Activated CD4-positive, alpha-beta T cell treated with anti-CD3 and anti-CD28 coated beads, Interleukin-2, amount 50 U/mL, for 1 hour (primary cell): ENCODE measurements around the gene PALMD.

Experiments
- DNase-seq: peaks from one replicate; pipeline ENCODE4 v3.0.0-alpha.2; 2020

The PALMD gene

DNA sequence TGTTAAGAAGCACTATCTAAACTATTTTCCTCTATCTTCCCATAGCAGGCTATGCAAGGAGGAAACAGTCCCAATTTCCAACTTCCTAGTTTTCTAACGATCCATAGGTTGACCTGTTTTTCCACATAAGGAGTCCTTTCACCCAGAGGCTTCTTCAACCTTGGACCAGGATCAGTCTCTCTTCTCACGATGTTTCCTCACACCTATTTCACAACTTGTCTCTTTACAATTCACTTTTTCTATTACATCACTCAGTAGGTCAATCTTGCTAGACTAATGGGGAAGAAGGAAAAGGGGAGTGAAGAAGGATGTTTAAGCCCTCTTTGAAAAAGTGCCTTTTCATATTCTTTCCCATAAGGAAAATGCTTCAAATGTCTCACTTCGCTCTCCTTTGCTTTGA is 15.9 kb downstream of the PALMD start:
- DNase-seq: no peak

DNA sequence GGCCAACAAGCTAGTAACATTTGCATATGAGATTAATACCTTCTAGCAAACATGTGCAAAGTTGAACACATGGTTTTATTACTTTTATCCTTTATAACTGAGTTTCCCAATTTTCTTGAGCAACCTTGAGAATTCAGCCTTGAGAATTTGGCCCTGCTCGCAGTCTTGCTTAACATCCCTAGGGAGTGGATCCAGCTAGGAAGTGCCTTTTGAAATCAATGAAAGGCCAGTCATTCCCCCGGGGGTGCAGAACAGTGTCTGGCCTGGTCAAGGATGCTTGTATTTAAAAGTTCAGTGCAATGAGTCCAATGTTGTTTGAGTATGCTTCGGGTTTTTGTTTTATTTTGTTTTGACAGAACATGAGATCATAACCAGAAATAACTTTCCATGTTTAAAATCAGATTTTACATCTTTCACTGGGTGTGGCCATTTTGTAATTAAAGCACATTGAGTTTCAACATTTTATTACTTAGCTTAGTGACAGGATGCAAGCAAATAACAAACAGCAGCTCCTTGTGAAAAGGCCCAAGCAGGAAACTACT is 16.7 kb downstream of the PALMD start:
- DNase-seq: no peak

DNA sequence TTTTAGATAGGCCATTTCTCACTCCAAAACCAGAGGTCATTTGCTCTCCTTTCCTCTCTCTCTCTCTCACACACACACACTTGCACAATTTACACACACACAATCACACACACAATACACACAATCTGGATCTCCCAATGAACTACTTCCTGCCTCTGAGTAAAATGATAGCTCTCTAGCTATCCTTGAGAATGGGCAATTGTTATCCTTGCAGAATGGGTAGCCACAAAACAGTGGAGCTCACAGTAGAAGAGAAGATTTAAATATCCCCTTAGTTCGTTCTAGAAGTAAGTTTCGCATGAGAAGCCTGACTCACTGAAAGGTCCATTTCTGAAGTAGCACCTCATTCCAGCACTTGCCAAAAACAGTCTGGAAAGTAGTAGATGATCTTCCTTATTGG is 17.6 kb downstream of the PALMD start:
- no peak for DNase-seq

DNA sequence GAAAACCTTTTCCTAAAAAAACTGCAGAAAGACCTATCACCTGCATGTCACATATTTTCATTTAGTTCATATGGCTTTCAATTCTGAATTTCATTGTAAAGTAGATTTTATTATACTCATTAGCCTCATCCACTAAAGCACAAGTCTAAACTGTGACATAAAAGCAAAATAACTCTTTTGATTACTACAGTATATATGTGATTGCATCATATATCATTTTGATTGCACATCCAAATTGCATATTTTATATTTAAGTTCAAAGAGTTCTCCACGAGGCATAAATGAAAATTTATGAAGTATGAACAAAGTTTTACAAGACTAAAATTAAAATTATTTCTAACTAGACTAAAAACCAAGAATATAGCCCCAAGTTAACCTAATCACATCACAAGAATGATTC is 19.3 kb downstream of the PALMD start:
- no peak for DNase-seq

DNA sequence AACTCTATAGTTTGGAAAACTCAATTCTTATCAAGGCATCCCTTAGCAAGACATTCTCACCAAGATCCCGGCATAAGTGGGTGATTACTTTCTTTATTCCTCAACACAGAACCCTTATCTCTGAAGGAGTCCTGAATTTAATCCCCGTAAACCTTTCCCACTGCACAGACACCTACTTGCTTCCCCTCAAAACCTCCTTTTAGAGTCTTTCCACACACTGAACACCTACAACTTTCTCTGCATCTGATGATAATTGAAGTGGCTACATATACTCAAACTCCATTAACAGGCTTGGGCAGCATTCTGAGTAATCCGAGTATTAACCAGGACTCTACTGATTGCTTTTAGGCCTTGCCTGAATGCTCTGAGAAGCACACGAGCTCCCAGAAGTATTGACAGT is 23.5 kb downstream of the PALMD start:
- DNase-seq: no peak

DNA sequence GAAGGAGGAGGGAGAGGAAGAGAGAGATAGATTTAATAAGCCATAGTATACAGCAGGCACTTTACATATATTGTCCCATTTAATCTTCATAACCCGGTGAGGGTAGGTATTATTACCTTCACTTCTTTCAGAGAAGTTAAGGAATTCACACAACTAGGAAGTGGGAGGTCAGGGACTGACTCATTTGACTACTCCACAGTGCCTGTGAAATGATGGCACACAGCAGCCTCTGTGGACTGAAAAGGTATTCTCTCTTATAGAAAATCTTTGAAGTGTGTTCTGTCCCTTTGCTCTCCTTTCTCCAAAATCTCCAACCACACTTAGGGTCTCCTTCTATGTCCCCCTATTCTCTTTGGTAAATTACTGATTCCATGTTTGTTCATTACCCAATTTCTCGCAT is 23.9 kb downstream of the PALMD start:
- no peak for DNase-seq

- no peak for DNase-seq
Observed at GRCh38 chr1:99670583-99670982, 24.7 kb downstream of the PALMD start.

- DNase-seq: no peak
Observed at GRCh38 chr1:99672038-99672437, 26.1 kb downstream of the PALMD start.

- DNase-seq: no peak
Observed at GRCh38 chr1:99672530-99673213, 26.8 kb downstream of the PALMD start.

- no peak for DNase-seq
Observed at GRCh38 chr1:99673315-99673714, 27.4 kb downstream of the PALMD start.

DNA sequence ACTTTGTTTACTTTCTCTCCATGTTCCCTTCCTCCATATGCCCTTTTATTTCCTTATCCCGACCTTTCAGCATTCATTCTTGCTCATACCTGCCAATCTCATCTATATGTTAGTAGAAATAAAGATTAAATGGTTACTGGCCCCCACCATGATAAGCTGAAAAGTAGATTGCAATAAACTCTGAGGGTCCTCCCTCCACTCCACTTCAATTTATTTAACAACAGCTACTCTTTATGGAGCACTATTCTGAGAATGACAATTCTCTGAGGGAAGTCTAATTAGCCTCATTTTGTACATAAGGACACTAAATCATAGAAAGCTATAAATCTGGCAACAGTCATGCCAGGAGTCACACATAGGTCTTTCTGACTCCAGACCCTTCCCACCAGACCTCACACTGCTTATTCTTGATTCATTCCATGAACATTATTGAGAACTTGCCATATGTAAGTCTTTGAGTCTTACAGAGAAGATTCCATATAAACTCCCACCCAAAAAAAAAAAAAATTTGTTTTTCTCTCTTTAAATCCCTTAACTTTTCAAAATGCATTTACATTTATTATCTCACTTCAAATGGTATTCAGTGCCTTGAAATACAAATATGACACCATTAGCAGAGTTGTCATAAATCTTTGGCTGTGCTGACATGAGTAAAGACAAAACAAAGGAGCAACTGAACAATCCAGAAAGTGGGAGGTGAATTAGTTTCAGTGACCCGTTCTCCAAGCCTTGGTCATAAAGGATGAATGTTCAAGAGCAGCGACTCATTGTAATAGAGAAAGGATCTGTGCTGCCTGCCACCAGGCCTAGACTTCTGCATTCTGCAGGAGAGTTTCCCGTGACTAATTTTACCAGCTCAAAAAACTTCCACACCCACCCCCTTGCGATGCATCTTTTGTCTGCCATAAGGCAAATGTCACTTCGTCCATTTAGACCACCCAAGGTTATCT is 28.5 kb downstream of the PALMD start:
- no peak for DNase-seq

DNA sequence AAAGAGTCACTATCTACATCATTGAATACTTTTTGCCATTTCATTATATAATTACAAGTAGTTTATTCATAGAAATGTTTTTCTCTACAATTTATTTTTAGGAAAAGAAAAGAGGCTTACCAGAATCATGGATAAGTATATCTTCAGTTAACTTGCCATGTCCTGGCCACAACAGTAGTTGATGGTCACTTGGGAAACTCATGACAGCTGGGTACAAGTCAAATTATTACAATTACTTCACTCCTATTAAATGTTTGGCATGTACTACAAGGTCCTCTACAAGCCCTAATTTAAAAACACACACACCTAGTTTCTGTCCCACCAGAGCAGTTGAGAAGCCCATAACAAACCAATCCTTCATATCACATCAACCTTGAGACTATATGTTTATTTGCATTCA is 29.4 kb downstream of the PALMD start:
- DNase-seq: no peak

GRCh38 chr1:99675994-99676393 is 30.1 kb downstream of the PALMD start:
- DNase-seq: no peak

GRCh38 chr1:99676876-99677275 is 31.0 kb downstream of the PALMD start:
- no peak for DNase-seq

DNA sequence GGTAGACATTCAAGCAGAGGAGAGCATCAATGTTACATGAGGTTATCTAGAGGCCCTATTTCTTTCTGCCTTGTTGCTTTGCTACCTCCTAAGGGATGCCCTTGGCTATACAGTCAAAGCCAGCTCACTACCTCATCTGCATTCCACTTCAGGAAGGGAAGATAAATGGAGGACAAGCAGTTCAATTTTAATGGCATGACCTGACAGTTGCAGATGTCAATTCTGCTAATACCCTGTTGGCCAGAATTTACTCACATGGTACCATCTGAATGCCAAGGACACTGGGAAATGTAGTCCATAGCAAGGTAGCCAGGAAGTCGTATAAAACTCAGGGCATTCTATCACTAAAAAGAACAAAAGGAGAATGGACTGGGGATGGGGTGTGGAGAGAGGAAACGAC is 31.5 kb downstream of the PALMD start:
- no peak for DNase-seq

GRCh38 chr1:99680270-99680669 is 34.4 kb downstream of the PALMD start:
- no peak for DNase-seq

DNA sequence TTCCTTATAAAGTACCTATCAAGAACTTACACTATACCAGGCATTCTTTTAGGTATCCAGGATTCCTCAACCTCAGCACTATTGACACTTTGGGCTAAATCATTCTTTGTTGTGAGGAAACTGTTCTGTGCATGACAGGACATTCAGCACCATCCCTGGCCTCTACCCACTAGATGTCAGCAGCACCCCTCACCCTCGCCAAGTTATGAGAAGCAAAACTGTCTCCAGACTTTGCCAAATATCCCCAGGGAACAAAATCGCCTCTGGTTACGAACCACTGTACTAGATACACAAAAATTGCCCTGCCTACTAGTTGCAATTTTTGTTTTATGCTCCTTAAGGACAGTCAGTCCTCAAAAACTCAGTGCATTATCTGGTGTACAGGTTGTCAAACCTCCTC is 35.7 kb downstream of the PALMD start:
- no peak for DNase-seq

DNA sequence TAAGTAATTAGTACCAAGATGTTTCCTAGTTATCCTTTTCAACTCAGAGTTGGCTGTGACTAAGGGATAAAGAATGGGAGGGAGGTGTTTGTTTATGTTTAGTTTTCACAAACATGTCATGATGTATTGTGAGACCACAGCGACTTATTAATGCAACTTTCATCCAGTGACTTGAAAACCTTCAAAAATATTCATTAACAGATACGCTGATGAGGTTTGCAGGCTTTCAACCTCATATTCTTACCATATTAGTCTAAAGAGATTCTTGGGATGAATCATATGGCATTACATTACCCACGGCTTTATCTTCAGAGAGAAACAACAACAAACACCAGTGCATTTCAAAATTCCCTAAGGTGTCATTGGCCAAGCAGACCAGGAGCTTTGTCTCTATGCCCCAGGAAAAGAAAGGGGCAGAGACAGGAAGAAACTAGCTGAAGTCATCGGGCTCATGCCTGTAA is 36.4 kb downstream of the PALMD start:
- no peak for DNase-seq

DNA sequence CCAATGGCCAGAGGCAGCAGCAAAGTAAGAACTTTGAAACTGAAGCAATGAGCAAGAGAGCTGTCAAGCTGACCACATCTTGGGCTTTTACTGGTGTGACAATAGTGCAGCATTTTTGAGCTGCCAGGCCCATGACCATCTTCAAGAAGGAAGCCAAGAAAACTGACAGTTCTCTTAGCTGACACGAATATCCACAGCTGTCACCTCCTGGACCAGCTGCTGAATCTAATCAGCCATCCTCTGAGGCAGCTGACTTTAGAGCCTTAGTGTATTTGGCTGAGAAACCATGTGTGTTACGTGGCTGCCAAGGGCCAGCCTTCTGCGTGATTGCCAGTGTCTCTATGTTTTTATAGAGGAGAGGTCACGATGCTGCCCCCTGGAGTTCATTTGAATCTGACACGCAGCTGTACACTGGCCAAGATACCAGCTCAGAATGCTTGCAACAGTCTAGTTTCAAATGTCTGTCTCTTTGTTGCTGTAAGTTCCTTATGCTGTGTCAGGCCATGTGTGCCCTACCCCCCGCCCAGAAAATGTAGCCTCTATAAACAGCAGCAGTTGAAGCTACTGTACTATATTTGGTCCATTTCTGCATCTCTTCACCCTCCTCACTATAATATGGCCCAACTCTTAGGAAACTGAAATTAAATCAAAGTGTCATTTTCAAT is 39.7 kb downstream of the PALMD start:
- peak; percentile 12 for DNase-seq

GRCh38 chr1:99691175-99691574 is 45.3 kb downstream of the PALMD start:
- DNase-seq: no peak

- DNase-seq: no peak
Observed at GRCh38 chr1:99696616-99697015, 50.7 kb downstream of the PALMD start.

DNA sequence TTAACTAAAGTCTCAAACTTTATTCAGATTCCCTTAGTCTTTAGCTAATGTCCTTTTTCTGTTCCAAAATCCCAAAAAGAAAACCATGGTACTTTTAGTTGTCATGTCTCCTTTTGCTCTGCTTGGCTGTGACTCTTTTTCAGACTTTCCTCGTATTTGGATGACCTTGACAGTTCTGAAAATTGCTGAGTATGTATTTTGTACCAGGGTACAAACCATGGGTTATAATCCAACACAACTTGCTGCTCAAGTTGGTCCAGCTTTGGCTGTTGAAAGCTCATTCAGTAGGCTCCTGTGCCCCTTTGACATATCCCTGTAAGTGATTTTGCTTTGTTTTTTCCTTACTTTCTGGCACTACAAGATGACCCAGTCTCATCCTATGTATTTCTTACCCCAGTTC is 51.7 kb downstream of the PALMD start:
- no peak for DNase-seq

- DNase-seq: no peak
Observed at GRCh38 chr1:99700020-99700419, 54.1 kb downstream of the PALMD start.
